AG08395 (cell line): ENCODE results near the gene HPD.
"Not testable (repeated sequence)": the region's sequence is repeated elsewhere in the genome, so short reads cannot be mapped to it uniquely, and the experiment has no call there.

ENCODE experiments used
- DNase-seq: peaks from one replicate; pipeline ENCODE4 v3.0.0; 2012; ENCODE audit warnings: mixed read lengths, low spot score

HPD gene

DNA sequence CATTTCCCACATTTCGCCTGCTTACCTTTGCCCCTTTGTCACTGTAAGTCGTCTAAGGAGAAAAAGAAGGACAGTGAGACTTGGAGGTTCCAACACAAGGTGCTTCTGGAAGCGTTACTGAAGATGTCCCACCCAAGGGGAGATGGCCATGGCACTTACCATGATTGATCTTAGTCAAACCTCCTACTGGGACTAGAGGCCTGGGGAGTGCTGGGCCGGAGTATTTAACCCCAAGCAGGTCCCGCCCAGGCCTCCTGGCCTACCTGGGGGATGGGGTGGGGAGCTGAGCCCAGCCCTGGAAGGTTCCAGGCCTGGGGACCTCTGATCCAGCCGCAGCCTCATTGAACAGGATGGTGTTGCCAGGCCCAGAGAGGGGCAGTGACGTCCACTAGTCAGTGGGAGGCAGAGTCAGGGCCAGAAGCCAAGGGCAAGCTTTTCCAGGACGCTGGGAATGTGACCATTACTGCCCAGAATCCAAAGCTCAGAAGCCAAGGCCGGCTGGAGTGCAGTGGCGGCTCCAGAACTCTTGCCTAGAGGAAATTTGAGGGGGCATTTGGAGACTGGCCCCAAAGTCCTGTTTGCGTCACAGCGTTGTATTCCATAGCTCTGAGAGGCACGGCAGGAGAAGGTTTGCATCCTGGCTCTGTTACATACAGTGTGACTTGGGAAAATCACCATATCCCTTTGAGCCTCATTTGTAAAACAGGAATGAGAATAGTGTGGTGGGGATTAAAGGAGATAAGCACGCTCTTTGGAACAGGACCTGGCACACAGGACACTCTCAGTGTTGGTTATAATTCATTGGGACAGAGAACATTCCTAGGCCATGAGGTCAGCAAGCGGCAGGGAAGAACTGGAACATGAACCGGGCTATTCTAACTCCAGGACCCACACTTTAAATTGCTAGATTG, at the start of gene HPD:
TSS of gene HPD (minus strand) at position 198 of the 911 bp plus-strand sequence. CDS start at position 162, 36 bp downstream.
- peak; percentile 88 for DNase-seq

GRCh38 chr12:121905746-121906145, 47.1 kb upstream of the HPD start:
- no peak for DNase-seq

DNA sequence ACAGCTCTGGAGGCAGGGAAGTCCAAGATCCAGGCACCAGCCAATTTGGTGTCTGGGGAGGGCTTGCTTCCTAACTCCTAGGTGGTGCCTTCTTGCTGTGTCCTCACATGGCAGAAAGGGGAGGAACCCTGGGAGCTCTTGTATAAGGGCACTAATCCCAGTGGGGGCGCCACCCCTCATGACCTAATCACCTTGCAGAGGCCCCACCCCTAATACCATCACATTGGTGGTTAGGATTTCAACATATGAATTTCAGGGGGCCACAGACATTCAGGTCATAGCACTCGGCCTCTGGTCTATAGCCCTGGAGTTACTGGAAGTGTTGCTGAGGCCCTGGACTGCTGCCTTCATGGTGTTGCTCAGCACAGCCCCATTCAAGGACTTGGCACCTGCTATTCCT, 44.5 kb upstream of the HPD start:
- DNase-seq: no peak

GRCh38 chr12:121899590-121899989, 40.9 kb upstream of the HPD start:
- DNase-seq: no peak

DNA sequence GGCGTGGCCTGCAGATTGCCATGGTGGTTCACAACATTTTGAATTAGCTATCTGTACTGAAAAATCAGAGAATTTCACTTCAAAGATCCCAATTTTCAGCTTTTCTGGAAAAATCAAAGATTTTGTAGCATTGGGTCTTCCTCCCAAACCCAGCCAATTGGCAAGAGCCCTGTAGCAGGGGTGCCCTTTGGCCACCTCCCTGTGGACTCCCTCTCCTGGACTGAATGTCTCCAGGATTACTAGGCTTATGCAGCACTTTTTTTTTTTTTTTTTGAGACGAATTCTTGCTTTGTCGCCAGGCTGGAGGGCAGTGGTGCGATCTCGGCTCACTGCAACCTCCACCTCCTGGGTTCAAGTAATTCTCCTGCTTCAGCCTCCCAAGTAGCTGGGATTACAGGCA, 39.6 kb upstream of the HPD start:
- DNase-seq: no peak

GRCh38 chr12:121894633-121895032, 36.0 kb upstream of the HPD start:
- DNase-seq: no peak

DNA sequence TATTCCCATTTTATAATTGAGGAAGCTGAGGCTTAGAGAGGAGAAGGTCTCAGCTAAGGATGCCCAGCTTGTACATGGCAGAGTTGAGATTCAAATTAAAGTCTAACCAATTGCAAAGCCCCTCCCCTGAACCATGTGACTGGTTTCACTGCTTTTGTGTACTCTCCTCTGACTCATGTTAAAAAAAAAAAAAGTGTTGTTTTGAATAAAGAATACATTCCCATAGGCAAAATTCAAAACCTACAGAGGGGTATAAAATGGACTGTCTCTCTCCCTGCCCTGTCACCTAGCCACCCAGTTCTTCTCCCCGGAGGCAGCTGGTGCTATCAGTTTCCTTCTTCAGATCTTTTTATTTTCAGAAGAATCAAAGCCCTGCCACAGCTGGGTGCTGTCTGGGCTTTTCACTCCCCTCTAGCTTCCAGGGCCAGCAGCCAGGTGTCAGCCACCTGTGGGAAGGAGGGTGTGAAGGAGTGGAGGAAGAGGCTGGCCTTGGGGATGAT, 35.4 kb upstream of the HPD start:
- peak; percentile 74 for DNase-seq

GRCh38 chr12:121892673-121893561, 34.3 kb upstream of the HPD start:
- DNase-seq: no peak

GRCh38 chr12:121889661-121890060, 31.0 kb upstream of the HPD start:
- peak; percentile 34 for DNase-seq

DNA sequence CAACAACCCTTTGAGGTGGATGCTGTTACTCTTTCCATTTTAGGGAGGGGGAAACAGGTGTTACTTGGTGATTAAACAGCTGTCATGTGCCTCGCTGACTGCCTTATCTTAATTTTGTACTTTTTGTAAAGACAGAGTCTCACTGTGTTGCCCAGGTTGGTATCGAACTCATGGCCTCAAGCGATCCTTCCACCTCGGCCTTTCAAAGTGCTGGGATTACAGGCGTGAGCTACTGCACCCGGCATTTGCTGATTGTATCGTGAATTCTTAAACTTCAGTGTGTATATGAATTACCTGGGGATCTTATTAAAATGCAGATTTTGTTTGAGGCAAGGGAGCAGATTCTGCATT, 30.6 kb upstream of the HPD start:
- no peak for DNase-seq

DNA sequence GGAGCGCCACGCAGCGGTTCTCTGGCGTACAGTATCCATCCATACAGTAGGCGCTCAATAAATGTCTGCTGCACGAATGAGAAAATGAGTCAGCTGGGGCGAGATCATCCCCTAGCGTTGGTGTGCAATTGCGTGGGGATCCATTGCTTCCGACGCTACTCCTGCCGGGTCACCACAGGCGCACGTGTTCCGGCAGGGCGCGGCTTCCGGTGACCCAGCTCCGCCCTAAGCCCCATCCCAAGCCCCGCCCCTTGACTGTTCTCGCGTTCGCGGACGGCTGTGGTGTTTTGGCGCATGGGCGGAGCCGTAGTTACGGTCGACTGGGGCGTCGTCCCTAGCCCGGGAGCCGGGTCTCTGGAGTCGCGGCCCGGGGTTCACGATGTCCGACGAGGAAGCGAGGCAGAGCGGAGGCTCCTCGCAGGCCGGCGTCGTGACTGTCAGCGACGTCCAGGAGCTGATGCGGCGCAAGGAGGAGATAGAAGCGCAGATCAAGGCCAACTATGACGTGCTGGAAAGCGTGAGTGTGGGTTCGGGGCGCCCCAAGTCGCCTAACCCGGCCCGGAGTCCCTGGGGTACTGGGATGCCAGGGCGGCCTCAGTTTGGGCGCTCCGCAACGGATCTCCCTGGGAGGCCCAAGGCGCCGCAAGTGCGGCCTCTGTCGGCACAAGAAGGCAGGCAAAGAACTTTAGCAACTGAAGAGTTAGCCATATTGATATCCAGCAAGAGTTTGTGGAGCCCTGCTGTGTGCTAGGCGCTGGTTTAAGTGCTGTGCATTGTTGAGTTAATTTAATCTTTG, 30.0 kb upstream of the HPD start, which contains the start of gene PSMD9:
TSS of gene PSMD9 (plus strand) at position 313 of the 796 bp plus-strand sequence. CDS start at position 380, 67 bp downstream.
- DNase-seq: peak; percentile 98

DNA sequence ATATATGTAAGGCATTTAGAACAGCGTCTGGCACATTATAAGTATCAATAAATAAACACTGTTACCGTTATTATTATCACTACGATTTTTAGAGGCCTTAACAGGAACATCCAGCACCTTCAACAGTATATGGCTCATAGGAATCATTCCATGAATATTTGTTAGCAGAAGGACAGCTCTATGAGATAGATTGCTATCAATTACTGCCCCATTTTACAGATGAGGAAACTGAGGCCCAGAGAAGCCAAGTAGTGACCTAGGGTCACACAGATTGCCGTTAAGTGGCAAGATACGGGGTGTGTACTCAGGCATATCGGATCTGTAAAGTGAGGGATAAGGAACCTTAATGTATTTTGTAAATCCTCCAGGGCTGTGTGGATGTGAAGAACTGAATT, 29.4 kb upstream of the HPD start:
- no peak for DNase-seq

- DNase-seq: not testable (repeated sequence)
Measured at GRCh38 chr12:121885129-121885528, 26.5 kb upstream of the HPD start.

- DNase-seq: no peak
Measured at GRCh38 chr12:121883315-121883660, 24.6 kb upstream of the HPD start.

GRCh38 chr12:121876080-121876447, 17.4 kb upstream of the HPD start:
- not testable (repeated sequence) for DNase-seq

DNA sequence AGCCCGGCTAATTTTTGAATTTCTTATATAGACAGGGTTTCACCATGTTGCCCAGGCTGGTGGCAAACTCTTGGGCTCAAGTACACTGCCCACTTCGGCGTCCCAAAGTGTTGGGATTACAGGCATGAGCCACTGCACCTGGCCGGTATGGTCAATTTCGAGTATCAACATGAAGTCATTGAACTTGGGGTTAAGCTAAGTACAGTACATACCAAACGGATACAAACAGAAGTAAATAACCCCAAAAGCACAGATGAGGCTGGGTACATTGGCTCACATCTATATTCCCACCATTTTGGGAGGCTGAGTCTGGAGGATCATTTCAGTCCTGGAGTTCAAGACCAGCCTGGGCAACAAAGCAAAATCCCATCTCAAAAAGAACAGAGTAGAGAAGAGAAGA, 16.9 kb upstream of the HPD start:
- no peak for DNase-seq

- DNase-seq: no peak
Measured at GRCh38 chr12:121874071-121874470, 15.4 kb upstream of the HPD start.

DNA sequence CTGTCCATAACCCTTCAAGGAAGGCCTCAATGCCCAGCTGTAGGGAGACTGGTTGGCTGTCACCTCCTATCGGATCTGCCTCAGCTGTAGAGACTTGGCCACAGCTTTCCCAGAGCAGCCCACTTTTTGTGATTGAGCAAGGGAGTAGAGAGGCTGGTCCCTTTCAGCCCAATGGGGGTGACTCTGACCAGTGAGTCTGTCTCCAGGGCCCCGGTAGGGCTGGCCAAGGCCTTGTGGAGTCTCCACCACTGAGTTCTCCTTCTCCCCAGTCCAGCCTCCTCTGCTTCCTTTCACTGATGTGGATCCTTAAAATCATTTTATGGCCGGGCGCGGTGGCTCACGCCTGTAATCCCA, 14.5 kb upstream of the HPD start:
- DNase-seq: no peak

GRCh38 chr12:121872546-121873215, 14.0 kb upstream of the HPD start:
- DNase-seq: peak; percentile 85

GRCh38 chr12:121871467-121871866, 12.8 kb upstream of the HPD start:
- no peak for DNase-seq

- DNase-seq: not testable (repeated sequence)
Measured at GRCh38 chr12:121869229-121869628, 10.6 kb upstream of the HPD start.
